T-helper 1 cell treated with Interleukin-12 subunit alpha and Interleukin-12 subunit beta and Interleukin-4 antibody, amounts not matched to agents 30 μg/mL and 1 μg/mL, for 36 hours (primary cell): ENCODE data around the gene ATIC.

Source experiments
- H3K27ac Mint-ChIP-seq: one replicate; pipeline ENCODE4 v1.8.0; 2021; ENCODE audit warnings: mild to moderate bottlenecking, mixed read lengths
- H3K27me3 Mint-ChIP-seq: one replicate; pipeline ENCODE4 v1.8.0; 2021; ENCODE audit warnings: low read depth, mixed read lengths
- H3K36me3 Mint-ChIP-seq: one replicate; pipeline ENCODE4 v1.8.0; 2021; ENCODE audit warnings: low read depth, mixed read lengths
- H3K4me1 Mint-ChIP-seq: one replicate; pipeline ENCODE4 v1.8.0; 2021; ENCODE audit warnings: low read depth, mixed read lengths
- H3K4me3 Mint-ChIP-seq: one replicate; pipeline ENCODE4 v1.8.0; 2021; ENCODE audit warnings: mild to moderate bottlenecking, moderate library complexity, mixed read lengths
- H3K9me3 Mint-ChIP-seq: one replicate; pipeline ENCODE4 v1.8.0; 2021; ENCODE audit warnings: mixed read lengths

The ATIC gene

DNA sequence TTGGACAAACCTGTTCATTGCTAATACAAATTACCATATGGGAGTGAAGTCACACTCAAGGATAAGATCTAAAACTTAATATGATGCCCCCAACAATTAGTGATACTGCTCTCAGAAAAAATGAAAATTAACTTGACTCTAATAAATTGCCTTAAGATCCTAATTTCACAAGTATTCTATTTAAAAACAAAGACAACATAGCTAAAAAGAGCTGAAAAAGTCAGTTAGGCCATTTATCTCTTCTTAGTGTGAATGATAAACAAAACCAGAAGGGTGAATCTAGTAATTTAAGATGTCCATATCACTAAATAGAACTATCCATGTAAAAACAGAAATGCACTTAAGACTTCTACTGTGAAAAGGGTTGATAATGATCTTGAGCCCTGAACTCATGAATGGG, 70.6 kb downstream of the ATIC start:
- H3K4me1 Mint-ChIP-seq: no peaks in the 10 kb centered on the region
- H3K9me3 Mint-ChIP-seq: no peaks in the 10 kb centered on the region
- no peak overlapping the region for H3K27ac Mint-ChIP-seq
- H3K4me3 Mint-ChIP-seq: no peak overlapping the region
- H3K36me3 Mint-ChIP-seq: no peaks in the 10 kb centered on the region
- no peaks in the 10 kb centered on the region for H3K27me3 Mint-ChIP-seq

DNA sequence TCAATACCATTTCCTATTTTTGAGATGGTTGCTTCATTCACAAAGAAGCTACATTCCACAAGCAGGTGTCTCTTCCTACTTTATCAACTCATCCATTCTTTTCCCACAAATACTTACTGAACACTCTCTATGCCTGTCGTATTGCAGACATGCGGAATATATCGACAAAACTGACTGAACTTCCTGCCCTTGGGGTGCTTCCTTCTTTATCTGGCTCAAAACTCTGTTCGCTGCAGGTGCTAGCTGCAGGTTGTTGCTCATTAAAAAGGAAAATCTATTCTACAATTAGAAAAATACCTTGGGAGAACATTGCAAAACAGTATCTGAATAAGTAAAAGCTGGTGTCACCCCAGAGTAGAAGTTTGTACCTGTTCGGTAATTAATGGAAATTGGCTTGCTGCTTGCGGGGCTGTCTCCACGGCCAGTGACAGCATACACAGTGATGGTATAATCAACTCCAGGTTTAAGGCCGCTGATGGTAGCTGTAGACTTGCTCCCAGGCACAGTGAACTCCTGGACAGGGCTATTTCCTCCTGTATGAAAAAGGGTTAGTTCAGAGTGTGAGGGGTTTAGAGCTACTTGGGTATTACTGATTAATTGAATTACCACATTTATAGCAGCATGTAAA, 71.9 kb downstream of the ATIC start:
- Mint-ChIP-seq H3K9me3 (no peaks in the 10 kb centered on the region), H3K27me3 (no peaks in the 10 kb centered on the region), H3K36me3 (no peaks in the 10 kb centered on the region), H3K4me1 (no peaks in the 10 kb centered on the region), H3K27ac (no peak overlapping the region), H3K4me3 (no peak overlapping the region)

DNA sequence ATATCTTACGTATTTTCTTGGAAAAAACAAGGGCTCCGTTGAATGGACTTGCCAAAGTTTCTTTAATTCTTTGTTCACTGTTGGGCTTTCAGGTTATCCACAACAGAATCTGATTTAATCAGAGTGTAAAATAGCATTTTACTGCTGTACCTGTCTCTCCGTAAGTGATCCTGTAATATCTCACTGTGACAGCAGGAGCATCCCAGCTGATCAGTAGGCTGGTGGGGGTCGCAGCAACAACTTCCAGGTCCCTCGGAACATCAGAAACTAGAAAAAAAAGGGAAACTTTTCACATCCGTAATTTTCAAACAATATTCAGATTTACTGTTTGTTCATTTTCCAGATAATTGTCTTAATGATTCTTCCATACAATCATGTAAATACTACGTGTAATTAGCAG, 72.9 kb downstream of the ATIC start:
- Mint-ChIP-seq H3K4me3 (no peak overlapping the region), H3K36me3 (no peaks in the 10 kb centered on the region), H3K27ac (no peak overlapping the region), H3K9me3 (no peaks in the 10 kb centered on the region), H3K4me1 (no peaks in the 10 kb centered on the region), H3K27me3 (no peaks in the 10 kb centered on the region)

DNA sequence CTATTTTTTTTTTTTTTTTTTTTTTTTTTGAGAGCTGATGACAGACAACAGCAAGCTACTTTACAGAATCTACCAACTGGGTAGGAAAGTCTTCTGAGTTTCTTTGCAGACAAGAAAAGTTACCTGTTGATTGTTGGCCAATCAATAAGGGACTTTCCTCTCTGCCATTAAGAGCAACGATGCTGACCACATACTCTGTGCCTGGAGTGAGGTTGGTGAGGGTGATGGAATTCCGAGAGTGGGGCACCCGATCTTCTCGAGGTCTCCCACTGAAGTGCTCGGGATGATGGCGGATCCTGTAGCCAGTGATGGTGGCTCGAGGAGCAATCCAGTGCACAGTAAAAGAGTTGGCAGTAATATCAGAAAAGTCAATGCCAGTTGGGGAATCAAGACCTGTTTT, 74.7 kb downstream of the ATIC start:
- Mint-ChIP-seq H3K27me3 (no peaks in the 10 kb centered on the region), H3K4me3 (no peak overlapping the region), H3K36me3 (no peaks in the 10 kb centered on the region), H3K27ac (no peak overlapping the region), H3K9me3 (no peaks in the 10 kb centered on the region), H3K4me1 (no peaks in the 10 kb centered on the region)

DNA sequence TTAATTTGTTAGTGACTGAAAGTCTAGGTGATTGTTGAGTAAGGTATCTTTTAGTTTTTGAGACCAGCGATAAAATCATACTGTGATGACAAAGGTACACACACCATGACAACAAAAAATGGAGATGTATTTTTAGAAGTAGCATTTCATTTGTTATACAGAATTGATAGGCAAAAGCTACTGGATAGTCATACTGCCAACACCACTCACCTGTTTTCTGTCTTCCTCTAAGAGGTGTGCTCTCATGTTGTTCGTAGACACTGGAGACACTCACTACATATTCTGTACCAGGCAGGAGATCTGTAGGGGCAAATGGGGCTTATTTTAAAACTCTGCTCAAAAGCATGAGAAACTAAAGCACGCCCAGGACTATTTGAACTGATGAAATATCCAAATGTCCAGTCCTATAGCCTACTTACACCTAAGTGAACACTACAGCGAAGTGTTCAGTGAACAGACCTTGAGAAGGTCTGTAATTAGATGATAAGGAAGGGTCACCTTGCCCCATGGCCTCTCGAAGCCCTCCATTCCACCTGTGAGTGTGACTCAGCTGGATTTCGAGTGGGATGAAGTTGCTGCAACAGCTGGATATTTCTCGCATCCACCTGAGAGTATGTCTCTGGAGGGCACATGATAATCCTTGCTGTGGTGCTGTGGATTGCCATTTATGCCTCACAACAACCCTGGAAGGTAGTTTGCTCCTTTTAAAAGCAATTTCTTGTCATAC, 76.3 kb downstream of the ATIC start:
- Mint-ChIP-seq H3K9me3 (no peaks in the 10 kb centered on the region), H3K27ac (no peak overlapping the region), H3K36me3 (no peaks in the 10 kb centered on the region), H3K4me3 (no peak overlapping the region), H3K4me1 (no peaks in the 10 kb centered on the region), H3K27me3 (peaks cover 3% of the 10 kb centered on the region)

DNA sequence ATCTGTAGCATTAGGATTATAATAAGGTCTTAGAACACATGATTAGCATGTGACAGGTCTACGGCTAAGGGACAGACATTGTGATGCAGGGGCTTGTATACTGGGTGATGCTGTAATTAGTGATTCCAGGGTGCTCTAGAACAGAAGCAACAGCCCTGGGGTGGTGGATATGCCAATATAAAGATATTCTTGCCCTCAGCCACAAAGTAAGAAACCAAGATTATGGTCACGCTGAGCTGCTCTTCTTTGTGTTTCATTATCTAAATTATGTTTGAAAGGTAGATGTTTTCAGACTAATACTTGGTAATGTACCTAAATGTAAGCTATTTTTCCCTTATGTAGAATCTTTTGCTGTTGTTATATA, 78.7 kb downstream of the ATIC start:
- no peak overlapping the region for H3K27ac Mint-ChIP-seq
- H3K36me3 Mint-ChIP-seq: no peaks in the 10 kb centered on the region
- H3K4me3 Mint-ChIP-seq: no peak overlapping the region
- H3K27me3 Mint-ChIP-seq: peaks cover 3% of the 10 kb centered on the region
- no peaks in the 10 kb centered on the region for H3K9me3 Mint-ChIP-seq
- no peaks in the 10 kb centered on the region for H3K4me1 Mint-ChIP-seq

DNA sequence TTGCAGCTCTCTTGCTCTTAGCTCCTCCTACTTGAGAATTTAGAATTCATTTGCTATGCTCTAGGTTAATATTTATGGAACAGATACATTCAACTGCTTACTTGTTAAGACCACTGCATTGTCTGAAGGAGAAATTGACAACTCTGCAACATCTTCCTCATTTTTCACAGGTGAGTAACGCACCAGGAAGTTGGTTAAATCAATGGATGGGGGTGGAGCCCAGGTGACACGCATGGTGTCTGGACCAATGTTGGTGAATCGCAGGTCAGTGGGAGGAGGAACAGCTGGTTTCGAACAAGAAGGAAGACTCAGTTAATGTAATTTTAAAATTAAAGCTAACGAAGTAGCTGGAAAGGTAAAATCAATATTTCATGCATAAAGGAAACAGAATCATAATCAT, 79.7 kb downstream of the ATIC start:
- peaks cover 3% of the 10 kb centered on the region for H3K27me3 Mint-ChIP-seq
- no peaks in the 10 kb centered on the region for H3K4me1 Mint-ChIP-seq
- no peaks in the 10 kb centered on the region for H3K36me3 Mint-ChIP-seq
- H3K4me3 Mint-ChIP-seq: no peak overlapping the region
- H3K9me3 Mint-ChIP-seq: no peaks in the 10 kb centered on the region
- H3K27ac Mint-ChIP-seq: no peak overlapping the region

DNA sequence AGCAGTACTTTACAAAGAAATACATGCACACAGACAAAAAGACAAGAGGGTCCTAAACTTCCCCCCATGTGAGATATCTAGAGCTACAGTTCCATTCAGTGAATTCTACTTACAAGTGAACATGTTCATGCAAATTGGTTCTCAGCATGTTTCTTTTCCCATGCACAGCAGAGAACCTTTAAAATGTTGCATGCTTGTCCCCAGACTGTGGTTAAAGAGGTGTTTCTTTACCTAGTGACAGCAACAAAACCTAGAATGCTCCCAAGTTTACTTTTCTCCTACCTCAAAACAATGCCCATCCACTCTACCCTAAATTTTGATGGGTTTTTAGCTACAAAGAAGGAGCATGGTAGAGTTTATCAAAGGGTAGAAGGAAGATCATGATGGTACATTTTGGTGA, 80.3 kb downstream of the ATIC start:
- no peak overlapping the region for H3K27ac Mint-ChIP-seq
- H3K4me3 Mint-ChIP-seq: no peak overlapping the region
- H3K4me1 Mint-ChIP-seq: no peaks in the 10 kb centered on the region
- H3K36me3 Mint-ChIP-seq: no peaks in the 10 kb centered on the region
- H3K9me3 Mint-ChIP-seq: no peaks in the 10 kb centered on the region
- peaks cover 3% of the 10 kb centered on the region for H3K27me3 Mint-ChIP-seq

DNA sequence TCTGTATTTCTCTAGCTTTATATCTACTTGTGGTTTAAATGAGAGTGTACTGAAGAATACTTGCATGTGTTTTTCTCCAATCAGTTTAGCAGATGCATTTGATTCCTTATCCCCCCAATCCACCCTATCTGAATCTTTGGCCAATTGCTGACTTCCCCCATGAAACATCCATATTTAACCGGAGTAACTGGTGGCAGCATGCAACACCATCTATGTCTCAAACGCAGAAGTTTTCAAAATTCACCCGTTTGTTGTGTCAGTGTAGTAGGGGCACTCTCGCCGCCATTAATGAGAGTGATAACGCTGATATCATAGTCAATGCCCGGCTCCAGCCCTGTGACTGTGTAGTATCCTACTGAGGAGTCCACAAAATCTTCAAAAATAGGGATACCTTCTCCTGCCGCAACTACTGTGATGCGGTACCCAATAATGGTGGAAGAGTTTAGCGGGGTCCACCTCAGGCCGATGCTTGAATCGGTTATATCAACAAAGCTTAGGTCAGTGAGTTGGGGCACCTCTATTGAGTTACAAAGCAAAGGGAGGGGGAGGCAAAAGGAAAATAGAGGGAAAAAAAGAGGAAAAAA, 80.9 kb downstream of the ATIC start:
- H3K4me3 Mint-ChIP-seq: no peak overlapping the region
- no peaks in the 10 kb centered on the region for H3K9me3 Mint-ChIP-seq
- H3K36me3 Mint-ChIP-seq: no peaks in the 10 kb centered on the region
- H3K27ac Mint-ChIP-seq: no peak overlapping the region
- peaks cover 3% of the 10 kb centered on the region for H3K27me3 Mint-ChIP-seq
- H3K4me1 Mint-ChIP-seq: no peaks in the 10 kb centered on the region

DNA sequence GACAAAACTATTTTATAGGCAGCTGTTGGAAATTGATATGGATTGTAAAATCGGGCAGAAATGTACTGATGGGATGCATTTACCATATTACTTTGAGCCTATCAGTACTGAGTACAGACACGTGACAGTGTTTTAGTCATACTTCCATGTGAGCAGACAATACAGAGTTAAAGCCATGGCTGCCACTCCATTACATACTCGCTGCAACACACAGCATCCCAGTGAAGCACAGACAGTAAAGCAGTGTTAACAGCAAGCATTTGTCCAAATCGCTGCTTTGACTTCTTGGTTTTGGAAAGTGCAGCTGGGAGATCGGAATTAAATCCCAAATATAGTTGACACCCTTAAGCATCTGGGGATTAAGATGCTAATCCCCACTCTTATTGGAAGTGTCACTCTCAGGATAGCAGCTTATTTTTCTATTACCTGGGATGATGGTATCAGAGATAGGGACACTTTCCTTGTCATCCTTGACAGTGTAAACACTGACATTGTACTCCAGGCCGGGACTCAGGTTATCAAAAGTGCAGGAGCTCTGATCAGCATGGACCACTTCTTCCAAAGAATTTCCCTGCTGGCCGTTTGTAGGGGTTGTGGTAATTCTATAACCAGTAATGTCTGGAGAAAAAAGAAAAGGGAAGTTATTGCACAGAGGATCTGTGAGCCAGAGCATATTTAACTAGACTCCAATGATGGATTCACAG, 82.4 kb downstream of the ATIC start:
- Mint-ChIP-seq H3K9me3 (no peaks in the 10 kb centered on the region), H3K36me3 (no peaks in the 10 kb centered on the region), H3K27me3 (peaks cover 3% of the 10 kb centered on the region), H3K27ac (no peak overlapping the region), H3K4me1 (no peaks in the 10 kb centered on the region), H3K4me3 (no peak overlapping the region)

DNA sequence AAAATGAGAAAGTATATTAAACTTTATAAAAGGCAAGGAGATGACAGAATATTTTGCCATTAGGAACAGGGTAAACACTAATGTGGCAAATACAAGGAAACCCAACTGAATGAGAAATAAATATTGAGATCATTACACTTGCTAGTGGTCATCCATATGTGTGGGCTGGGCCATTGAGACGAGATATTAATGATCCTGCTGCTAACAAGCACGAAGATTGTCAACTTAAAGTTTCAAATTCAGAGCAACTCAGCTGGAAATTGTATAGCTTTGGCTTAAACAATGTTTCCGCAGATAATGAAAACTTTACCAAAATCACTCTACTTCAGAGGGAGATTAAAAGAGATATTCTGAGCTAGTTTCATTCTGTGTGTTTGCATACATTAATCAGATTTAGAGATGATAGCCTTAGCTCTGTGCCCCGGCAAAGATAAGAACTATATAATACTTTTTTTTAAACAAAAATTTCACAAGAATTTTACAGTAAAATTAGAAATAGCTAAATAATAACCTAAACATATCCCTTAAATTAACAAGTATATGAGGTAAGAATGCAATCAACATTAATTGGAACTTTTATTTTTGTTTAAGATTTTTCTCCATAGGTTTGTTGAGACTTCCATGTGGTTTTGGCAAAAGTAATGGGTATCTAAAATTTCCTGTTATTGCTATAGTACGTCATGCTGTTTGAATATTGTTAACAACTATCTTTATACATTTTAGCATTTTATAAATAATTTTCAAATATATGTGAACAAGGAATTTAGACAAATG, 84.0 kb downstream of the ATIC start:
- H3K27me3 Mint-ChIP-seq: peaks cover 3% of the 10 kb centered on the region
- no peaks in the 10 kb centered on the region for H3K4me1 Mint-ChIP-seq
- no peaks in the 10 kb centered on the region for H3K36me3 Mint-ChIP-seq
- no peak overlapping the region for H3K27ac Mint-ChIP-seq
- H3K9me3 Mint-ChIP-seq: no peaks in the 10 kb centered on the region
- H3K4me3 Mint-ChIP-seq: no peak overlapping the region

DNA sequence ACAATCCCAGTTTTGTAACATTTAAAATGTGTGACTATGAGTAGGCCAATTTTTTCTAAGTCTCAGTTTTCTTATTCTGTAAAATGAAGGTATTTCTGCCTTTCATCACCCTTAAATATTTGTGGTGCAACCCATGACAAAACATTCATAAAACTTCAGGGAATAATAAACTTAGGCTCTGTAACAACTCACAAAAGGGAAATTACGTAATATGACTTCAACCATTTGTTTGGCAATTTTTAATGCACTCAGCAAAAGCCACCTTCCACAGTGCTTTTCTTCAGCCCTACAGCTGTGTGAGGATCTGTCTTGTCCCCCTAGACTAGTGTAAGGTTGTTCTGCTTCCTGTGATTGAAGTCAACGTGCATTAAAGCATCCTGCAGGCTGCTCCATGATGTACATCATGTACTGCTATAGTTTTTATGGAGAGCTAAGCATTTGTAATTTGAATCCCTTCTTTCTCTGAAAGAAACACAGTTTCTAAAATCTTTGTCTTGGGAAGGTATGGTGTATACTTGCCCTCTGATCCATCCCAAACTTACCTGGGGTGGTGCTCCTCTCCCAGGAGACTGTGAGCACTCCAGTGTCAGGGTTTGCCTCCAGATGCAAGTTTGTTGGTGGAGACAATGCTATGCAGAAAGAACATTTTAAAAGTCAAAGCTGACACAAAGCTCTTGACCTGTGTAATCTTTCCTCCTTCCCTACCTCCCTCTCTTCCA, 84.9 kb downstream of the ATIC start:
- Mint-ChIP-seq H3K27ac (no peak overlapping the region), H3K4me1 (no peaks in the 10 kb centered on the region), H3K36me3 (no peaks in the 10 kb centered on the region), H3K9me3 (no peaks in the 10 kb centered on the region), H3K4me3 (no peak overlapping the region), H3K27me3 (peaks cover 7% of the 10 kb centered on the region)

DNA sequence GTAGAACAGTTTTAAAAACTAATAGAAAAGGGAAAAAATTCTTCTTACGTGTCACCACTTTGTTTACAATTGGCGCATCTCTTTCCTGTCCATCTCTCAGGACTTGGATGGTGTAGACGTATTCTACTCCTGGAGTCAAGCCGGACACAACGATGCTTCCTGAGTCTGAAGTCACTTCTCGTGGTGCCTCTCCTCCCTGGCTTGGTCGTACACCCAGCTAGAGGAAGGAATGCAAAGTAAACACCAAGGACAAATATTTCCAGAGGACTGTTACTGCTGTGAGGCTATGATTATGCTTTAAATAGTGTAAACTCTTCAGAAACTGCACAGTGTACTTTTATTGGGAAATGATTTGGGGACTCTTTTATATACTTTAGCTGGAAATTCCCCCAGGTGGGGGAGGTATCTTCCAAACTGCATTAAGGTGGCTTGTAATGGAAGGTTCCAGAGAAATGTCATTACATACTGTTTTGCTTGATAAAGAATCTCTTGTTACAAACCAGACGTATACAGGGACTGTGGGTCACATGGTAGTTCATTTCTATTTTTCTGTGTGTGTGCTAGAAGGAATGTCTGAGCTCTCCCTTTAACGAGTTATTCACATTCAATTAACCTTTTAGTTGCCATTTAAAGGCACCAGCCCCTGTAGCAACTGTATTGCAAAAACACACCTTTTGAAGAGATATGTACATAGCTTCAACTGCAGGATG, 85.9 kb downstream of the ATIC start:
- H3K36me3 Mint-ChIP-seq: no peaks in the 10 kb centered on the region

More for the DNA sequence above, 85.9 kb downstream of the ATIC start:
- Mint-ChIP-seq H3K4me1 (peaks cover 1% of the 10 kb centered on the region), H3K4me3 (no peak overlapping the region), H3K9me3 (no peaks in the 10 kb centered on the region), H3K27me3 (peaks cover 6% of the 10 kb centered on the region), H3K27ac (no peak overlapping the region)
